ENCODE results near the gene LIPG.
"Not testable (repeated sequence)": the region's sequence is repeated elsewhere in the genome, so short reads cannot be mapped to it uniquely, and the experiment has no call there.

LIPG gene

GRCh38 chr18:49561289-49562193 lies at the start of gene LIPG:
Gene LIPG (plus strand): TSS chr18:49562057. CDS start chr18:49562309, 252 bp downstream.
- peak within 1 kb of the TSS; percentile 36 for H3K4me3 ChIP-seq (ENCODE audit: control insufficient read depth, low read depth, low read length)
- TF ChIP-seq CTCF (IDR thresholded peaks at IDR 0.05; ENCODE audit: control insufficient read depth, insufficient read depth, low read depth, low read length, missing control alignments): peak; percentile 7
- no peak for DNase-seq (ENCODE audit: low read depth)

GRCh38 chr18:49512876-49513275 lies 49.0 kb upstream of the LIPG start:
- not testable (repeated sequence) for DNase-seq (ENCODE audit: low read depth); H3K4me3 ChIP-seq (ENCODE audit: control insufficient read depth, low read depth, low read length)

- no peak overlapping the region for H3K4me3 ChIP-seq (ENCODE audit: control insufficient read depth, low read depth, low read length)
- no peak for DNase-seq (ENCODE audit: low read depth)
- TF ChIP-seq CTCF (IDR thresholded peaks at IDR 0.05; ENCODE audit: control insufficient read depth, insufficient read depth, low read depth, low read length, missing control alignments): no peak
Observed at GRCh38 chr18:49514577-49514976, 47.3 kb upstream of the LIPG start.

- DNase-seq (ENCODE audit: low read depth); H3K4me3 ChIP-seq (ENCODE audit: control insufficient read depth, low read depth, low read length): not testable (repeated sequence)
Observed at GRCh38 chr18:49515003-49515402, 46.9 kb upstream of the LIPG start.

GRCh38 chr18:49515516-49515915 lies 46.3 kb upstream of the LIPG start:
- DNase-seq (ENCODE audit: low read depth): no peak
- H3K4me3 ChIP-seq (ENCODE audit: control insufficient read depth, low read depth, low read length): no peak overlapping the region
- no peak for TF ChIP-seq CTCF (IDR thresholded peaks at IDR 0.05; ENCODE audit: control insufficient read depth, insufficient read depth, low read depth, low read length, missing control alignments)

GRCh38 chr18:49517483-49517882 lies 44.4 kb upstream of the LIPG start:
- H3K4me3 ChIP-seq (ENCODE audit: control insufficient read depth, low read depth, low read length): no peak overlapping the region
- no peak for TF ChIP-seq CTCF (IDR thresholded peaks at IDR 0.05; ENCODE audit: control insufficient read depth, insufficient read depth, low read depth, low read length, missing control alignments)
- no peak for DNase-seq (ENCODE audit: low read depth)

GRCh38 chr18:49519101-49519971 lies 42.5 kb upstream of the LIPG start:
- no peak for DNase-seq (ENCODE audit: low read depth)
- no peak overlapping the region for H3K4me3 ChIP-seq (ENCODE audit: control insufficient read depth, low read depth, low read length)
- TF ChIP-seq CTCF (IDR thresholded peaks at IDR 0.05; ENCODE audit: control insufficient read depth, insufficient read depth, low read depth, low read length, missing control alignments): no peak

Measured in AG09309 (cell line).